GM10266 (cell line): ENCODE measurements around the gene TPRA1.

Experiments used
- DNase-seq: peaks from one replicate; pipeline ENCODE4 v3.0.0; 2012; ENCODE audit errors: extremely low spot score
- CTCF ChIP-seq: IDR thresholded peaks from 2 replicates; pipeline ENCODE4 v1.5.1; 2012; ENCODE audit warnings: mild to moderate bottlenecking, low read depth; ENCODE audit not compliant: control insufficient read depth, insufficient read depth; ENCODE audit errors: missing control alignments

TPRA1 gene

GRCh38 chr3:127570520-127570919 lies 20.0 kb downstream of the TPRA1 start:
- no peak for TF ChIP-seq CTCF

GRCh38 chr3:127569160-127569559 lies 21.4 kb downstream of the TPRA1 start:
- no peak for DNase-seq
- no peak for TF ChIP-seq CTCF

More at GRCh38 chr3:127570520-127570919, 20.0 kb downstream of the TPRA1 start:
- DNase-seq = no peak

GRCh38 chr3:127568586-127568985 lies 21.9 kb downstream of the TPRA1 start:
- TF ChIP-seq CTCF = no peak
- DNase-seq = no peak

GRCh38 chr3:127566833-127567232 lies 23.7 kb downstream of the TPRA1 start:
- DNase-seq = no peak
- no peak for TF ChIP-seq CTCF

- TF ChIP-seq CTCF = no peak
- DNase-seq = no peak
Observed at GRCh38 chr3:127565711-127566110, 24.8 kb downstream of the TPRA1 start.

GRCh38 chr3:127560051-127560787 lies 30.3 kb downstream of the TPRA1 start:
- DNase-seq = no peak
- no peak for TF ChIP-seq CTCF

GRCh38 chr3:127556565-127556964 lies 34.0 kb downstream of the TPRA1 start:
- TF ChIP-seq CTCF = peak; percentile 5
- no peak for DNase-seq
